Adrenal gland (tissue), 12 donors: Measurements from ENCODE around the gene ZNF345. TPM values are rescaled to one million over a fixed set of nuclear protein-coding genes. Genes with fewer than 3 reads are reported as not detected.

ENCODE experiments used
- DNase-seq, 7 donors: peaks; one replicate each; pipeline ENCODE4 v3.0.0-alpha.2; 2019 to 2020
- H3K27ac ChIP-seq, 5 donors: fragments of 200-600 bp; sonication (generic) in 4 of 5; 1 replicate in 3 of 5; 2 replicates in 2 of 5; pipeline versions ENCODE4 v1.5.1 to v1.8.0; 2016 to 2020; ENCODE audit warnings: mild to moderate bottlenecking in 1 of 5
- H3K27me3 ChIP-seq: fragments of 200-600 bp; 2 replicates; pipeline ENCODE4 v1.8.0; 2021
- H3K36me3 ChIP-seq, 2 donors: fragments of 200-600 bp; replicated peaks in 1 of 2; 1 replicate in 1 of 2; 2 replicates in 1 of 2; pipeline versions ENCODE4 v1.5.1 to v1.8.0; 2018 to 2022
- H3K4me1 ChIP-seq, 2 donors: fragments of 200-600 bp; replicated peaks in 1 of 2; 1 replicate in 1 of 2; 2 replicates in 1 of 2; pipeline versions ENCODE4 v1.5.1 to v1.8.0; 2018 to 2021
- H3K4me3 ChIP-seq, 4 donors: fragments of 200-600 bp; sonication (generic) in 3 of 4; one replicate each; pipeline ENCODE4 v1.5.1; 2016 to 2018
- H3K9me3 ChIP-seq, 3 donors: fragments of 200-600 bp; sonication (generic) in 1 of 3; replicated peaks in 1 of 3; 1 replicate in 2 of 3; 2 replicates in 1 of 3; pipeline versions ENCODE4 v1.5.1 to v1.8.0; 2016 to 2021
- POLR2A ChIP-seq, 2 donors: fragments of 450-650 bp; IDR thresholded peaks; one replicate each; pipeline ENCODE4 v1.6.1; 2017; ENCODE audit warnings: antibody characterized with exemption in 2 of 2, mild to moderate bottlenecking in 2 of 2, moderate library complexity in 1 of 2
- WGBS, 4 donors: extraction: QIAGEN DNeasy Blood & Tissue Kit in 2 of 4; methylation state at CpG; one replicate each; pipeline versions ENCODE4 v1.1.5 to v1.1.7; 2013 to 2017; 5-methylcytosine and 5-hydroxymethylcytosine counted together
- intact Hi-C, 2 donors: fragments of 100-400 bp; cut with DNase I; formaldehyde crosslinking; loops; one replicate each; pipeline versions ENCODE4 v1.14.1 to v1.15.0; 2022 to 2023
- polyA plus RNA-seq, 3 donors: library from polyadenylated mRNA; stranded (reverse); fragments of 200-250 nt in 2 of 3; fragments of 350-450 nt in 1 of 3; fragmentation: Illumina TruSeq in 1 of 3; extraction: RNeasy Lipid Tissue Mini Kit (QIAGEN cat#74804) in 1 of 3; gene quantifications; one replicate each; pipeline ENCODE4 v1.2.3, GENCODE V29; 2013 to 2014
- total RNA-seq, 9 donors: library from RNA; depleted of rRNA in 4 of 9; stranded (reverse); fragments of >200 nt in 4 of 9; fragments of 120-200 nt in 1 of 9; fragmentation: NEBNext Ultra II Directional in 1 of 9; extraction: Animal tissue kit (Norgen Biotek cat#: 25700) in 1 of 9; gene quantifications; one replicate each; pipeline versions ENCODE4 v1.1.0 to v1.2.4, GENCODE V29; 2013 to 2023
- TF ChIP-seq, protein P1 (sequence below), 6 experiments: fragments of 450-650 bp in 4 of 6; fragments of 200-600 bp in 2 of 6; sonication (generic) in 1 of 6; IDR thresholded peaks; 1 replicate in 5 of 6; 2 replicates in 1 of 6; pipeline versions ENCODE4 v1.5.1 to v1.8.0; 2016 to 2021; ENCODE audit warnings: antibody characterized with exemption in 6 of 6, mild to moderate bottlenecking in 2 of 6, moderate library complexity in 1 of 6
- donor health status: healthy with polysubstance abuse.
- donor health status: Bipolar disorder and iron deficiency.
- donor health status: DM: yes; HTN: yes; CAD: no.
- donor health status: DM: no; HTN: no; CAD: no.
- donor health status: DM: no; HTN: no; CAD: no.
- donor health status: DM: yes; HTN: yes; CAD: no.

The ZNF345 gene
- total and polyA plus RNA-seq, 12 donors, result 1.1 to 7.4 (median 3.9) TPM

DNA sequence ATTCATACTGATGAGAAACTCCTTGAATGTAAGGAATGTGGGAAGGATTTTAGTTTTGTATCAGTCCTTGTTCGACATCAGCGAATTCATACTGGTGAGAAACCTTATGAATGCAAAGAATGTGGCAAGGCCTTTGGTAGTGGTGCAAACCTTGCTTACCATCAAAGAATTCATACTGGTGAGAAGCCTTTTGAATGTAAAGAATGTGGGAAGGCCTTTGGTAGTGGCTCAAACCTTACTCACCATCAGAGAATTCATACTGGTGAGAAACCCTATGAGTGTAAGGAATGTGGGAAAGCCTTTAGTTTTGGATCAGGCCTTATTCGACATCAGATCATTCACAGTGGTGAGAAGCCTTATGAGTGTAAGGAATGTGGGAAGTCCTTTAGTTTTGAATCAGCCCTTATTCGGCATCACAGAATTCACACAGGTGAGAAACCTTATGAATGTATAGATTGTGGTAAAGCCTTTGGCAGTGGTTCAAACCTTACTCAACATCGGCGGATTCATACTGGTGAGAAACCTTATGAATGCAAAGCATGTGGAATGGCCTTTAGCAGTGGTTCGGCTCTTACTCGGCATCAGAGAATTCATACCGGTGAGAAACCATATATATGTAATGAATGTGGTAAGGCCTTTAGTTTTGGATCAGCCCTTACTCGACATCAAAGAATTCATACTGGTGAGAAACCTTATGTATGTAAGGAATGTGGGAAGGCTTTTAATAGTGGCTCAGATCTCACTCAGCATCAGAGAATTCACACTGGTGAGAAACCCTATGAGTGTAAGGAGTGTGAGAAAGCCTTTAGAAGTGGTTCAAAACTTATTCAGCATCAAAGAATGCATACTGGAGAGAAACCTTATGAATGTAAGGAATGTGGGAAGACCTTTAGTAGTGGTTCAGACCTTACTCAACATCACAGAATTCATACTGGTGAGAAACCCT lies 26.6 kb downstream of the ZNF345 start:
- intact Hi-C loops, result loop anchor here in 1 of 2 donors (5.0 kb wide), 1 partner anchor 330 kb away; no protein-coding TSS in a partner anchor
- Histone ChIP-seq H3K9me3 (peaks cover 23 to 99% (median 69%) of the 10 kb centered on the region in 3 donors), H3K27ac (no peak overlapping the region)

DNA sequence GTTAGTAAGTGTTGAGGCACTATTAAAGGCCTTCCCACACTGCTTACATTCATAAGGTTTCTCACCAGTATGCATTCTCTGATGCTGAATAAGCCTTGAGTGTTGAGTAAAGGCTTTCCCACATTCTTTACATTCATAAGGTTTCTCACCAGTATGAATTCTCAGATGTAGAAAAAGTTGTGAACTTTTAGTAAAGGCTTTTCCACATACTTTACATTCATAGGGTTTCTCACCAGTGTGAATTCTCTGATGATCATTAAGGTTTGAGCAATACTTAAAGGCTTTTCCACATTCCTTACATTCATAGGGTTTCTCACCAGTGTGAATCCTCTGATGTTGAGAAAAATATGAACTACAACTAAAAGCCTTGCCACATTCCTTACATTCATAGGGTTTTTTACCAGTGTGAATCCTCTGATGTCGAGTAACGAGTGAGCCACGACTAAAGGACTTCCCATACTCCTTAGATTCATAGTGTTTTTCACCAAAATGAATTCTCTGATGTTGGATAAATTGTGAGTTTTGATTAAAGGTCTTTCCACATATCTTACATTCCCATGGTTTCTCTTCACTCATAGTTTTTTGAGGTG lies 41.2 kb downstream of the ZNF345 start:
- TF ChIP-seq, protein P1, sequence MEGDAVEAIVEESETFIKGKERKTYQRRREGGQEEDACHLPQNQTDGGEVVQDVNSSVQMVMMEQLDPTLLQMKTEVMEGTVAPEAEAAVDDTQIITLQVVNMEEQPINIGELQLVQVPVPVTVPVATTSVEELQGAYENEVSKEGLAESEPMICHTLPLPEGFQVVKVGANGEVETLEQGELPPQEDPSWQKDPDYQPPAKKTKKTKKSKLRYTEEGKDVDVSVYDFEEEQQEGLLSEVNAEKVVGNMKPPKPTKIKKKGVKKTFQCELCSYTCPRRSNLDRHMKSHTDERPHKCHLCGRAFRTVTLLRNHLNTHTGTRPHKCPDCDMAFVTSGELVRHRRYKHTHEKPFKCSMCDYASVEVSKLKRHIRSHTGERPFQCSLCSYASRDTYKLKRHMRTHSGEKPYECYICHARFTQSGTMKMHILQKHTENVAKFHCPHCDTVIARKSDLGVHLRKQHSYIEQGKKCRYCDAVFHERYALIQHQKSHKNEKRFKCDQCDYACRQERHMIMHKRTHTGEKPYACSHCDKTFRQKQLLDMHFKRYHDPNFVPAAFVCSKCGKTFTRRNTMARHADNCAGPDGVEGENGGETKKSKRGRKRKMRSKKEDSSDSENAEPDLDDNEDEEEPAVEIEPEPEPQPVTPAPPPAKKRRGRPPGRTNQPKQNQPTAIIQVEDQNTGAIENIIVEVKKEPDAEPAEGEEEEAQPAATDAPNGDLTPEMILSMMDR (IDR thresholded peaks at IDR 0.05), result no peak
- TF ChIP-seq POLR2A (IDR thresholded peaks at IDR 0.05), result no peak
- Histone ChIP-seq H3K27ac (no peak overlapping the region), H3K4me3 (peak overlapping the region in 1 of 4 donors; percentile 17), H3K9me3 (peaks cover 26 to 96% (median 68%) of the 10 kb centered on the region in 3 donors), H3K4me1 (no peaks in the 10 kb centered on the region), H3K27me3 (no peaks in the 10 kb centered on the region), H3K36me3 (peaks cover 0 to 6% of the 10 kb centered on the region in 2 donors)
- 97 to 99% (median 98%) methylated on average over 3 of the region's 3 CpGs for WGBS, 4 donors
- intact Hi-C loops, result no loop called here
- DNase-seq, result no peak

More for the DNA sequence above, 26.6 kb downstream of the ZNF345 start:
- Histone ChIP-seq H3K27me3 (no peaks in the 10 kb centered on the region), H3K4me1 (no peaks in the 10 kb centered on the region), H3K36me3 (no peaks in the 10 kb centered on the region), H3K4me3 (peak overlapping the region in 1 of 4 donors; percentile 29)
- DNase-seq, result no peak
- 93 to 98% (median 97%) methylated on average over 10 of the region's 10 CpGs for WGBS, 4 donors
- TF ChIP-seq POLR2A (IDR thresholded peaks at IDR 0.05), result no peak
- TF ChIP-seq, protein P1 (IDR thresholded peaks at IDR 0.05), result no peak

DNA sequence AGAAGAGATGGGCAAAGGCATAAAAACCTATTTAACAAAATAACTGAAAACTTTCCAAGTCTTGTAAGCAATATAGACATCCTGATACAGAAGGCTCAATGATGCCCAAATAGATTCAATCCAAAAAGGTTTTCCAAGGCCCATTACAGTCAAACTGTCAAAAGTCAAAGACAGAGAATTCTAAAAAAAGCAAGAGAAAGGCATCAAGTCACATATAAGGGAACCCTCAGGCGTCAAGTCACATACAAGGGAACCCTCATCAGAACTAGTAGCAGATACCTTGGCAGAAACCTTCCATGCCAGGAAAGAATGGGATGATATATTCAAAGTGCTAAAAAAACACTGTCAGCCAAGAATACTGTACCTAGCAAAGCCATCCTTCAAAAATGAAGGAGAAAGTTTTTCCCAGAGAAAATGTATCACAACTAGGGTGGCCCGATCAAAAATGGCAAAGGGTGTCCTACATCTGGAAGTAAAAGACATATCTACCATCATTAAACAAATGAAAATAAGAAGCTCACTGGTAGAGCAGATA lies 44.2 kb downstream of the ZNF345 start:
- no peak for DNase-seq
- no peak for TF ChIP-seq POLR2A (IDR thresholded peaks at IDR 0.05)
- no peaks in the 10 kb centered on the region for H3K27me3 ChIP-seq
- intact Hi-C loops, result no loop called here
- peak overlapping the region in 1 of 4 donors; percentile 5 for H3K4me3 ChIP-seq
- H3K36me3 ChIP-seq, result peaks cover 0 to 6% of the 10 kb centered on the region in 2 donors
- peaks cover 21 to 98% (median 64%) of the 10 kb centered on the region in 3 donors for H3K9me3 ChIP-seq
- 91 to 99% (median 97%) methylated on average over 2 of the region's 2 CpGs for WGBS, 4 donors
- H3K4me1 ChIP-seq, result no peaks in the 10 kb centered on the region
- no peak overlapping the region for H3K27ac ChIP-seq

DNA sequence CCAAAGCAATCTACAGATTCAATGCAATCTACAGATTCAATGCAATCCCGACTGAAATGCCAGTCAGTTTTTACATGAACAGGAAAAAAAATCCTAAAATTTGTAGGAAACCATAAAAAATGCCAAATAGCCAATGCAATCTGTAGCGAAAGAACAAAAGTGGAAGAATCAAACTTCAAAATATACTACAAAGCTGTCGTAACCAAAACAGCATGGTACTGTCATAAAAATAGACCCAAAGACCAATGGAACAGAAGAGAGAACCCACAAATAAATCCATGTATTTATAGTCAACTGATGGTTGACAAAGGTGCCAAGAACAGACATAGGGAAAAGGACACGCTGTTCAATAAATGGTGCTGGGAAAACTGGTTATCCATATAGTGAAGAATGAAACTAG lies 47.7 kb downstream of the ZNF345 start:
- H3K9me3 ChIP-seq, result peaks cover 10 to 87% (median 36%) of the 10 kb centered on the region in 3 donors
- intact Hi-C loops, result no loop called here
- no peaks in the 10 kb centered on the region for H3K27me3 ChIP-seq
- H3K4me3 ChIP-seq, result no peak overlapping the region
- DNase-seq, result no peak
- no peak overlapping the region for H3K27ac ChIP-seq
- no peaks in the 10 kb centered on the region for H3K4me1 ChIP-seq
- H3K36me3 ChIP-seq, result peaks cover 0 to 16% of the 10 kb centered on the region in 2 donors
- TF ChIP-seq, protein P1 (IDR thresholded peaks at IDR 0.05), result no peak
- no peak for TF ChIP-seq POLR2A (IDR thresholded peaks at IDR 0.05)
- WGBS, 4 donors, result 83 to 98% (median 97%) methylated on average over 4 of the region's 4 CpGs
